ENCODE data around the gene CACNB4.

GRCh38 chr2:151843691-151844061 lies 255.2 kb downstream of the CACNB4 start:
- TF ChIP-seq CTCF (conservative IDR thresholded peaks at IDR 0.05; ENCODE audit: low read depth, low read length) (no peak), EZH2 (IDR thresholded peaks at IDR 0.05; ENCODE audit: borderline replicate concordance, low read depth, low read length, poor library complexity, severe bottlenecking) (no peak)

All from A673 (cell line).